ENCODE data around the gene CORO2A. TPM values are rescaled to one million over a fixed set of nuclear protein-coding genes. Genes with fewer than 3 reads are reported as not detected.

Gene CORO2A
- total RNA-seq, 2 donors from 2014 or later, result 31.2 to 45.3 TPM

DNA sequence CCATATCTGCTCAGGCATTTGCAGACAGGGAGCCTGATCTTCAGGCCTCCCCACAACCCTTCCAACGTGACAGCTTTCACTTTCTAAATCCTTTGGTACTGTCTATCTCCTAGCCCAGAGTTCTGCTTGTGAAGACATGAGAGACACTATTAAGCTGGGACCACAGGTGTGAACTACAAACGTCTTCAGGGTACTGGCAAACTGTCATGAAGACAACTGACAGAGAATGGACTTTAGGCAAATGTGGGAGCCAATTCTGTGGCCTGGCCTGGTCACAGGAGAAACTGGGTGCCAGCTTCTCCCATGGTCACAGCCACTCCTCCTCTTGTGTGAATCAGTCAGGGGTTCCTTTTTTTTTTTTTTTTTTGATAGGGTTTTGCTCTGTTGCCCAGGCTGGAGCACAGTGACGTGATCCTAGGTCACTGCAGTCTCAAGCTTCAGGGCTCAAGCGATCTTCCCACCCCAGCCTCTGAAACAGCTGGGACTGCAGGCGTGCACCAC lies 83.9 kb downstream of the CORO2A start:
- Histone ChIP-seq H3K9me3 (no peaks in the 10 kb centered on the region), H3K27ac (no peak overlapping the region), H3K27me3 (replicated peaks; ENCODE audit: insufficient read depth) (no peaks in the 10 kb centered on the region), H3K4me1 (replicated peaks) (no peaks in the 10 kb centered on the region), H3K36me3 (no peaks in the 10 kb centered on the region), H3K4me3 (no peak overlapping the region)
- DNase-seq (ENCODE audit: low spot score), result no peak
- intact Hi-C loops (cut with DNase I), result no loop called here
- TF ChIP-seq POLR2AphosphoS5 (IDR thresholded peaks at IDR 0.05), result no peak
- TF ChIP-seq, protein P1, sequence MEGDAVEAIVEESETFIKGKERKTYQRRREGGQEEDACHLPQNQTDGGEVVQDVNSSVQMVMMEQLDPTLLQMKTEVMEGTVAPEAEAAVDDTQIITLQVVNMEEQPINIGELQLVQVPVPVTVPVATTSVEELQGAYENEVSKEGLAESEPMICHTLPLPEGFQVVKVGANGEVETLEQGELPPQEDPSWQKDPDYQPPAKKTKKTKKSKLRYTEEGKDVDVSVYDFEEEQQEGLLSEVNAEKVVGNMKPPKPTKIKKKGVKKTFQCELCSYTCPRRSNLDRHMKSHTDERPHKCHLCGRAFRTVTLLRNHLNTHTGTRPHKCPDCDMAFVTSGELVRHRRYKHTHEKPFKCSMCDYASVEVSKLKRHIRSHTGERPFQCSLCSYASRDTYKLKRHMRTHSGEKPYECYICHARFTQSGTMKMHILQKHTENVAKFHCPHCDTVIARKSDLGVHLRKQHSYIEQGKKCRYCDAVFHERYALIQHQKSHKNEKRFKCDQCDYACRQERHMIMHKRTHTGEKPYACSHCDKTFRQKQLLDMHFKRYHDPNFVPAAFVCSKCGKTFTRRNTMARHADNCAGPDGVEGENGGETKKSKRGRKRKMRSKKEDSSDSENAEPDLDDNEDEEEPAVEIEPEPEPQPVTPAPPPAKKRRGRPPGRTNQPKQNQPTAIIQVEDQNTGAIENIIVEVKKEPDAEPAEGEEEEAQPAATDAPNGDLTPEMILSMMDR (IDR thresholded peaks at IDR 0.05), result no peak
- TF ChIP-seq POLR2A (IDR thresholded peaks at IDR 0.05), result no peak
- 73% methylated on average over 5 of the region's 5 CpGs for WGBS

DNA sequence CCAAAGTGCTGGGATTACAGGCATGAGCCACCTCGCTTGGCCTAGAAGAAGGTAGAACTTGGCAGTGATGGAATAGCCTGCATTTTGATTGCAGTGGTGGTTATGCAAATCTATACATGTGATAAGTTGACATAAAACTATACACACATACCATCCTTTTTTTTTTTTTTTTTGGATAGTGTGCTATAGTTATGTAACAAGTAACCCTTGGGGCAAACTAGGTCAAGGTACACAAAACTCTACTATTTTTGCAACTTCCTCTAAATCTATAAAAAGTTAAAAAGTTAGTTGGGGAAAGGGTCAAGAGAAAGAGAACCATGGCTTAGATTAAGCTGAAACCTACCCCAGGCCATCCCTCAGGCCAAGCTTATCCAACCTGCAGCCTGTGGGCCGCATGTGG lies 84.5 kb downstream of the CORO2A start:
- Histone ChIP-seq H3K4me3 (no peak overlapping the region), H3K36me3 (no peaks in the 10 kb centered on the region), H3K4me1 (replicated peaks) (no peaks in the 10 kb centered on the region), H3K27ac (no peak overlapping the region), H3K27me3 (replicated peaks; ENCODE audit: insufficient read depth) (no peaks in the 10 kb centered on the region), H3K9me3 (no peaks in the 10 kb centered on the region)
- intact Hi-C loops (cut with DNase I), result no loop called here
- TF ChIP-seq, protein P1 (IDR thresholded peaks at IDR 0.05), result no peak
- TF ChIP-seq POLR2AphosphoS5 (IDR thresholded peaks at IDR 0.05) (no peak), POLR2A (IDR thresholded peaks at IDR 0.05) (no peak)
- DNase-seq (ENCODE audit: low spot score), result no peak
- 98% methylated on average over 2 of the region's 2 CpGs for WGBS

DNA sequence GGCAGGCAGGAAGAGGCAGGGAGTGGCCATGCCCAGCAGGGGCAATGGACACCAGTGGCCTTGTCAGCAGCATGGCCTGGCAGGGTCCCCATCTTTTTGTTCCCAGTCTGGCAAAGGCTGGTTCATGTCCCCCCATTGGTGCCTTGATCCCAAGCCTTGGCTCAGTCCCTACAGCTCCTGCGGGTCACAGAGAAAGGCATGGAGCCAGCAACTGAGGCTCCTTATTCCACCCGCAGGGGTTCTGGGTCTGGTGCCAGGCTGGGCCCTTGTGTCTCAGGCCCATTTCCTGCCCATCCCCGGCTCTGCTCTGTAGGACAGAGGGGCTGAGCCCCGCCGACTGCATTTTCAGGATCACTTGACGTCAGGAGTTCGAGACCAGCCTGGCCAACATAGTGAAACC lies 87.4 kb downstream of the CORO2A start:
- no peaks in the 10 kb centered on the region for H3K4me1 ChIP-seq (replicated peaks)
- H3K27me3 ChIP-seq (replicated peaks; ENCODE audit: insufficient read depth), result no peaks in the 10 kb centered on the region
- DNase-seq (ENCODE audit: low spot score), result no peak
- TF ChIP-seq POLR2A (IDR thresholded peaks at IDR 0.05), result no peak
- no peak for TF ChIP-seq POLR2AphosphoS5 (IDR thresholded peaks at IDR 0.05)
- TF ChIP-seq, protein P1 (IDR thresholded peaks at IDR 0.05), result no peak
- H3K27ac ChIP-seq, result peak overlapping the region; percentile 40 to 77
- 95% methylated on average over 7 of the region's 7 CpGs for WGBS
- intact Hi-C loops (cut with DNase I), result no loop called here
- H3K36me3 ChIP-seq, result no peaks in the 10 kb centered on the region
- H3K4me3 ChIP-seq, result no peak overlapping the region
- H3K9me3 ChIP-seq, result no peaks in the 10 kb centered on the region

DNA sequence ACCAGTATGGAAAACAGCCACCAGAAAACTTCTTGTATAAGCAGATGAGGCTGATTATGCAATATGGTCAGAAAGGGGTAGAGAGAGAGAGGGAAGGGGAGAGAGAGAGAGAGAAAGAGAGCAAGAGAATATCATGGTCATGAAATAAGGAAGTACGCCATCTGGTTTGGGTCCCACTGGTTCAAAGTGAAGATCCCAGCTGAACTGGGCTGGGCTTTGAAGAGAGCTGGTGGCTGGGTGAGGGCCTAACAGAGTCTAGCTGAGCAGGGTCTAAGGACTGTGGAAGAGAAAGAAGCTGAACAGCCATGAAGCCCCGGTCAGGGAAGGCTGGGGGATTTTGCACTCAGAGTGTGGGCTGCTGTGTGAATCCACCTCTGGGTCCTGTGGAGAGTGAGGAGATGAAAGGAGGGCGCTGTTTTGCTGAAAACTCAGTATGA lies 88.0 kb downstream of the CORO2A start:
- no peaks in the 10 kb centered on the region for H3K36me3 ChIP-seq
- no peak for TF ChIP-seq POLR2A (IDR thresholded peaks at IDR 0.05)
- TF ChIP-seq, protein P1 (IDR thresholded peaks at IDR 0.05), result no peak
- peak; percentile 3 for TF ChIP-seq POLR2AphosphoS5 (IDR thresholded peaks at IDR 0.05)
- 85% methylated on average over 3 of the region's 3 CpGs for WGBS
- H3K27ac ChIP-seq, result peak overlapping the region; percentile 40 to 77
- H3K9me3 ChIP-seq, result no peaks in the 10 kb centered on the region
- intact Hi-C loops (cut with DNase I), result no loop called here
- no peak for DNase-seq (ENCODE audit: low spot score)
- peaks cover 3% of the 10 kb centered on the region for H3K4me1 ChIP-seq (replicated peaks)
- H3K27me3 ChIP-seq (replicated peaks; ENCODE audit: insufficient read depth), result no peaks in the 10 kb centered on the region
- H3K4me3 ChIP-seq, result no peak overlapping the region

DNA sequence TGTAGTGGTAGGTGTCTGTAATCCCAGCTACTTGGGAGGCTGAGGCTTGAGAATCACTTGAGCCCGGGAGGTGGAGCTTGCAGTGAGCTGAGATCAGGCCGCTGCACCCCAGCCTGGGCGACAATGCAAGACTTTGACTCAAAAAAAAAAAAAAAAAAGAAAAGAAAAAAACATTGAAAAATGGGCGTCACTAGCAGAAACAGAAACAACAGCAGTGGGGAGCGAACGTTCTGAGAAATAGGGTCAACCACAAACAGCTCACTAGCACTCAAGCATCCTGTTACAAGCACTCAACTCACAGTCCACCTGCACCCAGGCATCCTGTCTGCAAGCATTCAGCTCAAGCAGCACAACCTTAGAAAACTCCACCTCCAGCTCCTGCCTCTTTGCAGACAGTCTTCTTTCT lies 90.6 kb downstream of the CORO2A start:
- H3K27me3 ChIP-seq (replicated peaks; ENCODE audit: insufficient read depth), result no peaks in the 10 kb centered on the region
- 40% methylated on average over 6 of the region's 6 CpGs for WGBS
- H3K4me1 ChIP-seq (replicated peaks), result peaks cover 23% of the 10 kb centered on the region
- intact Hi-C loops (cut with DNase I), result no loop called here
- H3K9me3 ChIP-seq, result no peaks in the 10 kb centered on the region
- no peak for TF ChIP-seq POLR2A (IDR thresholded peaks at IDR 0.05)
- TF ChIP-seq, protein P1 (IDR thresholded peaks at IDR 0.05), result no peak
- no peak for TF ChIP-seq POLR2AphosphoS5 (IDR thresholded peaks at IDR 0.05)
- no peak overlapping the region for H3K4me3 ChIP-seq
- H3K27ac ChIP-seq, result peak overlapping the region in 1 of 2 donors; percentile 58
- H3K36me3 ChIP-seq, result no peaks in the 10 kb centered on the region
- DNase-seq (ENCODE audit: low spot score), result no peak

All from prostate gland (tissue), 2 donors.